ENCODE data around the gene RRN3. TPM values are rescaled to one million over a fixed set of nuclear protein-coding genes. Genes with fewer than 3 reads are reported as not detected.

Gene RRN3
- total and polyA plus RNA-seq, 8 donors: 21.7 to 54.9 (median 49.4) TPM

Small RNA genes lying within 50 kb of the gene (microRNA-seq; reads per million reads assigned to microRNA genes)
- gene MIR1972-1: 0 reads per million in 2 donors
- 0 reads per million in 2 donors for gene MIR6511B2

Other genes with a start within 250 kb of the RRN3 start
- gene NPIPA1, start 156.8 kb downstream of the RRN3 start, total RNA-seq: 10 to 100 TPM; 79.2 to 83.4 TPM
- gene NPIPA1, start 156.8 kb downstream of the RRN3 start, polyA plus RNA-seq (ENCODE audit: insufficient read length in 6 of 6): 100 to 1,000 TPM; 123 to 217 (median 173) TPM
- 100 to 1,000 TPM; 103 to 111 TPM for gene PDXDC1, start 119.2 kb downstream of the RRN3 start, total RNA-seq
- 10 to 100 TPM; 55.7 to 99.1 (median 82.8) TPM for gene PDXDC1, start 119.2 kb downstream of the RRN3 start, polyA plus RNA-seq (ENCODE audit: insufficient read length in 6 of 6)
- 10 to 100 TPM; 33.6 to 38.1 TPM for gene NTAN1, start 38.2 kb downstream of the RRN3 start, total RNA-seq
- 10 to 100 TPM; 56.5 to 67.6 (median 64.9) TPM for gene NTAN1, start 38.2 kb downstream of the RRN3 start, polyA plus RNA-seq (ENCODE audit: insufficient read length in 6 of 6)